BE2C (cell line): Measurements from ENCODE around the gene ZNF410.
"Not testable (repeated sequence)": the region's sequence is repeated elsewhere in the genome, so short reads cannot be mapped to it uniquely, and the experiment has no call there.

Source experiments
- DNase-seq: peaks from one replicate; pipeline ENCODE4 v3.0.0-alpha.2; 2020
- H3K27me3 ChIP-seq: fragments of 250-450 bp; sonication (Bioruptor Pico); 2 replicates; pipeline ENCODE4 v1.5.1; 2020; ENCODE audit warnings: mild to moderate bottlenecking
- H3K36me3 ChIP-seq: fragments of 250-450 bp; sonication (Bioruptor Pico); 2 replicates; pipeline ENCODE4 v1.5.1; 2020; ENCODE audit warnings: mild to moderate bottlenecking
- H3K4me1 ChIP-seq: fragments of 250-450 bp; sonication (Bioruptor Pico); 2 replicates; pipeline ENCODE4 v1.5.1; 2020
- H3K4me3 ChIP-seq: 2 replicates; pipeline ENCODE4 v1.5.1; 2011; ENCODE audit warnings: low read depth, low read length
- H3K9me3 ChIP-seq: fragments of 250-450 bp; sonication (Bioruptor Pico); 2 replicates; pipeline ENCODE4 v1.5.1; 2020
- TF ChIP-seq, protein P1 (sequence below): IDR thresholded peaks from 2 replicates; pipeline ENCODE4 v1.5.1; 2012; ENCODE audit warnings: mild to moderate bottlenecking, low read depth, low read length

ZNF410 gene

DNA sequence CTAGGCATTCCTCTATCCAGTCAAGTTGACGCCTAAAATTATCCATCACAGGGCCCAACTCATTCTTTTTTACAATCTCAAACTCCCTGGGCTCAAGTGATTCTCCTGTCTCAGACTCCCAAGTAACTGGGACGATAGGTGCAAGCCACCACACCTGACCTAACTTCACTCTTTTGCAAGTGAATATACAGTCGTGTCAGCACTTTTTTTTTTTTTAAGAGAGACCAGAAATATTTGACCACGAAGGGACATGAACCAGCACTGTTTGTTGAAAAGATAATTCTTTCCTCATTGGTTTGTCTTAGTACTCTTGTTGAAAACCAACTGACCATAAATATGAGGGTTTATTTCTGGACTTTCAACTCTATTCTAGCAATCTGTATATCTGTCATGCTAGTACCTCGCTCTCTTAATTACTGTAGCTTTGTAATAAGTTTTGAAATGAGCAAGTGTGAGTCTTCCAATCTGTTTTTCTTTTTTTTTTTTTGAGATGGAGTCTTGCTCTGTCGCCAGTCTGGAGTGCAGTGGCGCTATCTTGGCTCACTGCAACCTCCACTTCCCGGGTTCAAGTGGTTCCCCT lies 21.0 kb upstream of the ZNF410 start:
- H3K9me3 ChIP-seq = no peaks in the 10 kb centered on the region
- H3K4me3 ChIP-seq = no peak overlapping the region
- peaks cover 4% of the 10 kb centered on the region; the same call in 1 of the 2 replicates for H3K4me1 ChIP-seq
- H3K27me3 ChIP-seq = no peaks in the 10 kb centered on the region
- H3K36me3 ChIP-seq = peaks cover 10% of the 10 kb centered on the region; the same call in 1 of the 2 replicates
- DNase-seq = no peak
- TF ChIP-seq, protein P1, sequence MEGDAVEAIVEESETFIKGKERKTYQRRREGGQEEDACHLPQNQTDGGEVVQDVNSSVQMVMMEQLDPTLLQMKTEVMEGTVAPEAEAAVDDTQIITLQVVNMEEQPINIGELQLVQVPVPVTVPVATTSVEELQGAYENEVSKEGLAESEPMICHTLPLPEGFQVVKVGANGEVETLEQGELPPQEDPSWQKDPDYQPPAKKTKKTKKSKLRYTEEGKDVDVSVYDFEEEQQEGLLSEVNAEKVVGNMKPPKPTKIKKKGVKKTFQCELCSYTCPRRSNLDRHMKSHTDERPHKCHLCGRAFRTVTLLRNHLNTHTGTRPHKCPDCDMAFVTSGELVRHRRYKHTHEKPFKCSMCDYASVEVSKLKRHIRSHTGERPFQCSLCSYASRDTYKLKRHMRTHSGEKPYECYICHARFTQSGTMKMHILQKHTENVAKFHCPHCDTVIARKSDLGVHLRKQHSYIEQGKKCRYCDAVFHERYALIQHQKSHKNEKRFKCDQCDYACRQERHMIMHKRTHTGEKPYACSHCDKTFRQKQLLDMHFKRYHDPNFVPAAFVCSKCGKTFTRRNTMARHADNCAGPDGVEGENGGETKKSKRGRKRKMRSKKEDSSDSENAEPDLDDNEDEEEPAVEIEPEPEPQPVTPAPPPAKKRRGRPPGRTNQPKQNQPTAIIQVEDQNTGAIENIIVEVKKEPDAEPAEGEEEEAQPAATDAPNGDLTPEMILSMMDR = no peak

DNA sequence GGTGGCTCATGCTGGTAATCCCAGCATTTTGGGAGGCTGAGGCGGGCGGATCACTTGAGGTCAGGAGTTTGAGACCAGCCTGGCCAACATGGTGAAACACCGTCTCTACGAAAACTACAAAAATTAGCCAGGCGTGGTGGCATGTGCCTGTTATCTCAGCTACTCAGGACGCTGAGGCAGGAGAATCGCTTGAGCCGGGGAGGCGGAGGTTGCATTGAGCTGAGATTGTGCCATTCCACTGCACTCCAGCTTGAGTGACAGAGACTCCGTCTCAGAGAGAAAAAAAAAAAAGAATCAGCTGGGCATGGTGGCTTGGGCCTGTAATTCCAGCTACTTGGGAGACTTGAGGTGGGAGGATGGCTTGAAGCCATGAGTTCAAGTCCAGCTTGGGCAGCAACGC lies 16.9 kb upstream of the ZNF410 start:
- not testable (repeated sequence) for H3K27me3 ChIP-seq, DNase-seq, H3K4me1 ChIP-seq, H3K36me3 ChIP-seq, H3K4me3 ChIP-seq, H3K9me3 ChIP-seq

DNA sequence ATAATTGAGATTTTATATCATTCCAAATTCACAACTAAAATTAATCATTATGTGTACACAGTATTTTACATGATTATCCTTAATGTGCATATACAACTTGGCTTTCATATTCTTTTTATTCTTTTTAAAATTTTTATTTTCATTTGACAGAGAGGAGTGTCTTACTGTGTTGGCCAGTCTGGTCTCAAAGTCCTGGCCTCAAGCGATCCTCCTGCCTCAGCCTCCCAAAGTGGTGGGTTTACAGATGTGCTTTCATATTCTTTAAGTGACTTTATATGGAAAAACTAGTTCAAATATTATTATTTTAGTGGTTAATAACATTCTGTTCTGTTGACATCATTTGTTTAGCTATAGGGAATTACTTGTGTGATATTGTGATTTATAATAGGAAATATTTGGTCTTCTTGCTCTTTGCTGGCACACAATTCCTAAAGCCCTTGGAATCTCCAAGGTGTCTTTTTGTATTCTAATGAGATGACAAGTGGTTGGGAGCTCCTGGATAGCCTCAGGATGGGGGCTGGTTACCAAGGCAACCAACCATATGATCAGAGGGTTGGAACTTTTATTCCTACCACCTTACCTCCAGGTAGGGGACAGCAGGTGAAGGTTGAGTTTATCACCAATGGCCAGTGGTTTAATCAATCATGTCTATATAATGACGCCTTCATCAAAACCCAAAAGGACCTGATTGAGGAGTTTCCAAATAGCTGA lies 16.0 kb upstream of the ZNF410 start:
- no peak overlapping the region for H3K4me3 ChIP-seq
- TF ChIP-seq, protein P1 = no peak

DNA sequence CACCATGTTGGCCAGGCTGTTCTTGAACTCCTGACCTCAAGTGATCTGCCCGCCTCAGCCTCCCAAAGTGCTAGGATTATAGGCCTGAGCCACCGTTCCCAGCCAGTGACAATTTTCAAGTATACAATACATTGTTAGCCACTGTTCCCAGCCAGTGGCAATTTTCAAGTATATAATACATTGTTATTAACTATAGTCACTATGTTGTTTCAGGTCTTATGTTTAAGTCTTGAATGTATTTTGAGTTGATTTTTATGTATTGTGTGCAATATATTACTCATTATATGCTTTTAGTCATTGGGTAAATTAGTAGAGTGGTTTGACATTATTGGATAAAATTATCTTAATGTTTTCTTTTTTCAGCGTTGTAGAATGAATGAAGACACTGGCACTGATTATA lies 13.0 kb upstream of the ZNF410 start:
- Histone ChIP-seq H3K36me3 (no peaks in the 10 kb centered on the region), H3K4me3 (no peak overlapping the region), H3K9me3 (no peaks in the 10 kb centered on the region), H3K27me3 (no peaks in the 10 kb centered on the region), H3K4me1 (peaks cover 4% of the 10 kb centered on the region; the same call in 1 of the 2 replicates)
- no peak for DNase-seq
- TF ChIP-seq, protein P1 = no peak

More for the DNA sequence above, 16.0 kb upstream of the ZNF410 start:
- Histone ChIP-seq H3K27me3 (no peaks in the 10 kb centered on the region), H3K36me3 (peaks cover 2% of the 10 kb centered on the region; the same call in 1 of the 2 replicates), H3K9me3 (no peaks in the 10 kb centered on the region), H3K4me1 (peaks cover 4% of the 10 kb centered on the region; the same call in 1 of the 2 replicates)
- no peak for DNase-seq

DNA sequence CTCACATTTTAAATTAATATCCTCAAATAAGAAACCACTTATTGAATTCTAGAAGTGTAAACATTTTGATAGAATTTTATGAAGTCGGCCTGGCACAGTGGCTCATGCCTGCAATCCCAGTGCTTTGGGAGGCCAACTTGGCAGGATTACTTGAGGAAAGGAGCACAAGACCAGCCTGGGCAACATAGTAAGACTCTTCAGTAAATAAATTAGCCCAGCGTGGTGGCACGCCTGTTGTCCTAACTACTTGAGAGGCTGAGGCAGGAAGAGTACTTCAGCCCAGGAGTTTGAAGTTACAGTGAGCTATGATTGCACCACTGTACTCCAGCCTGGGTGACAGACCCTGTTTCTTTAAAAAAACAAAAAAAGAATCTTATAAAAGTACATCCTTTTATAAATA lies 8.9 kb upstream of the ZNF410 start:
- Histone ChIP-seq H3K4me1 (no peaks in the 10 kb centered on the region), H3K9me3 (no peaks in the 10 kb centered on the region), H3K36me3 (no peaks in the 10 kb centered on the region), H3K4me3 (no peak overlapping the region), H3K27me3 (no peaks in the 10 kb centered on the region)
- TF ChIP-seq, protein P1 = no peak
- DNase-seq = no peak

DNA sequence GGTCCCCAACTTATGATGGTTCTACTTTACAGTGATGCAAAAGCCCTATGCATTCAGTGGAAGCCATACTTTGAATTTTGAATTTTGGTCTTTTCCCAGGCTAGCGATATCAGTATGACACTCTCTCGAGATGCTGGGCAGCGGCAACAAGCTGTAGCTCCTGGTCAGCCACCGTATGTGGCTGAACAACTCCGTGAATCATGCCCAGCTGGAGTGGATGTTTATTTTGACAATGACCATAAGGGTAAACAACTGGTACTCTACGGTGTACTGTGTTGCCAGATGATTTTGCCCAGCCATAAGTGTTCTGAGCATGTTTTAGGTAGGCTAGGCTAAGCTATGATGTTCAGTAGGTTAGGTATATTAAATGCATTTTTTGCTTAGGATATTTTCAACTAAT lies 8.2 kb upstream of the ZNF410 start:
- H3K4me1 ChIP-seq = no peaks in the 10 kb centered on the region
- H3K36me3 ChIP-seq = no peaks in the 10 kb centered on the region
- H3K4me3 ChIP-seq = no peak overlapping the region
- TF ChIP-seq, protein P1 = no peak
- no peaks in the 10 kb centered on the region for H3K9me3 ChIP-seq
- no peaks in the 10 kb centered on the region for H3K27me3 ChIP-seq
- no peak for DNase-seq
